HPDE6-E6E7 (cell line): Measurements from ENCODE around the gene SLC9A6.
"Not testable (repeated sequence)": the region's sequence is repeated elsewhere in the genome, so short reads cannot be mapped to it uniquely, and the experiment has no call there.

Experiments used
- DNase-seq: peaks from one replicate; pipeline ENCODE4 v3.0.0; 2011; ENCODE audit warnings: missing footprints; ENCODE audit errors: extremely low spot score

Gene SLC9A6

DNA sequence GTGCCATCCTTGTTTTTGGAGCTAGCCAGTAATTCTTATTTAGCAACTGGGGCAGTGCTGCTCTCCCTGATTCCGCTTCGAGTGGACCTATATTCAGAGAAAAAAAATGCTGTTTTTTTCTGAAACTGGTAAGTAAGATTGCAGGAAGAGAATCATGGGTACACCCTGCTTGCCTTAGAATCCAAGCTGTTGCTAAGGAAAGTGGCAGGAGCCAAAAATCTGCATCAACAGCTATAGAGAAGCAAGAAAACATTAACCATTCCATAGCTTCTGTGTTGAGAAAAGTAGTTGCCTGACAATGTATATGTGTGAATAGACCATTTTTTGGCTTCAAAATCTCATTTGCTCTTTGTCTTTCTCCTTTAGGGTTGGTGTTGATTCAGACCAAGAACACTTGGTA is 44.5 kb downstream of the SLC9A6 start:
- DNase-seq: no peak

DNA sequence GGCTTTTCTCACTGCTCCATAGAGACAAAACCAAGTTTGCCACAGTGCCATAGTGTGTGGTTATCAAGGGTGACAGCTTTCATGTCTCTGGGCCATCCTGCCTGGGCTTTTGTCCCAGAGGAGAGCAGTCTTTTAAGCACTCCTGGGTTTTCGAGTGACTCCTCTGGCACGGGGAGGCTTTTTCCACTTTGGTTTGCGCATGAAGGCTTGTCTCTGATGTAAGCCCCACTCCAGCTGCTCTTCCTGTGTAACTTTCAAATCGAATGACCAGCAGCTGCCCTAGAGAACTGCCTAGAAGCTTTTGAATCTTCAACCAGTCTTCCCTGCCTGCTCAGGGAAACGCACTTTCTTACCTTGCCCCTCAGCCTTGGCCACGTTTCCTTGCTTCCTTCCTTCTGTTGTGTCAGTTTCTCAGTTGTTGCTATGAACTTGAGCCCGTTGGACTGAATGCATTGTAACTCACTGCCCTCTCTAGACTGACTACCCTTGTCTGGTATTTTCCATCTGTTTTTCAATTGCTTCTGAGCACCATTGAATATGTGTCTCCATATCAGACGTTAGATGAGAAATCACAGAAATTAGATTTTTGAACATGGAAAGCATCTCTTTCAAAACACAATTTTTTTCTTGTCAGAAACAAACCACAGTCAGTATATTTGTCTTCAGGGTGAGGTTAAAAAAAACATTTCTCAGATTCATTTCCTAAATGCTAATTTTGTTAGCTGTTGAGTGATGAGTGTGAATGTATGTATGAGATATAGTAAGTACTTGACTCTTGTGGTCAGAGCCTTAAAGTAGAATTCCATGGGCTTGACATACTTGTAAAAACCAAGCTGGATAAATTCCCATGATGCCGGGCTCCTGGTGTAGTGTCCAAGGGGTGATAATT is 45.3 kb downstream of the SLC9A6 start:
- no peak for DNase-seq

DNA sequence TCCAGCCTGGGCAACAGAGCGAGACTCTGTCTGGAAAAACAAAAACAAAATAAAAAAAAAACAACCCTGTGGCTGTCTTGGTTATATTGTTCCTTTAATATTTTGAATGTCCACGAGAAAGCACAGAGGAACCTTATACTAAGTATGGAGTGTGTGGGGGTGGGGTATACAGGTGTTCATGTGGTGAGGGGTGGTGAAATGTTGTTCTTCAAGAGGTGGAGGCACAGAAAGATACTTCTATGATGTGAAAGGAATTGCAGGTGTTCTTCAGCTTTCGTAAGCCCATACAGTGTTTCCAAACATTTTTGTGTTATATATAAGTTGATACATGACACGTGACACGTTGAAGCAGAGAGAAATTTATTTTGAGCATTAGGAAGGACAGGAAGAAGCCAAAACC is 46.4 kb downstream of the SLC9A6 start:
- DNase-seq: no peak

DNA sequence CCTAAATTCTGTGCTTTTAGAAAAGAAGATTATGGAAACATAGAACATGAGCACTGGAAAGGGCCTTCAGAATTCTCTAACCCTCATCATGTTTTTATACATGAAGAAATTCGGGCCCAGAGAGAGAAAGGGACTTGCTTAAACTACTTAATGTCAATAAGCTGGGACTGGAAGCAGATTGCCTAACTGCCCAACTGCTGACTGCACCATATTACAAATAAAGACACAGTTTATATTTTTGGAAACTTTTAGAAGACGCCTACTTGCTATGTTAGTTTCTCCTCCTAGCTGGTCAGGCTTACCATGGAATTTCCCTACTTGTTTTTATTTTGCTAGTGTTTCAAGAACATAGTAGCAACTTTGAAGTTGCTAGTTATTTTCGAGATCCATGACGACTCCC is 47.1 kb downstream of the SLC9A6 start:
- DNase-seq: no peak

DNA sequence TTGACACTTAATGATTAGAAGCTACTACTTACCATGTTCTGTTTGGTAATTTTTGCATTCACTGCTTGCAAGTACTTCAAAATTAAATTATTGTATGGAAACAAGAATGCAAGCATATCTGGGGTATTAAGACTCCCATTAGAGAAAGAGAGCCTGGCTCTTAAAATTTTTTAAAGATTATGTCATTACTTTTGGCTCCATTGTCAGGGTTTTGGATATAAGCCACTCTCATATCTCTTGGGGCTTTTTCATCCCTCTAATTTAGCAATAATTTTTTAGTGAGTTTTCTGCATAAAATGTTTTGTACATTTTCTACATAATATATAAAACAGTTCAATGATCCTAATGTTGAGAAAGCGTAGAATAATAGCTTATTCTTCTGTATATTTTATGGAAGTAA is 49.4 kb downstream of the SLC9A6 start:
- no peak for DNase-seq

DNA sequence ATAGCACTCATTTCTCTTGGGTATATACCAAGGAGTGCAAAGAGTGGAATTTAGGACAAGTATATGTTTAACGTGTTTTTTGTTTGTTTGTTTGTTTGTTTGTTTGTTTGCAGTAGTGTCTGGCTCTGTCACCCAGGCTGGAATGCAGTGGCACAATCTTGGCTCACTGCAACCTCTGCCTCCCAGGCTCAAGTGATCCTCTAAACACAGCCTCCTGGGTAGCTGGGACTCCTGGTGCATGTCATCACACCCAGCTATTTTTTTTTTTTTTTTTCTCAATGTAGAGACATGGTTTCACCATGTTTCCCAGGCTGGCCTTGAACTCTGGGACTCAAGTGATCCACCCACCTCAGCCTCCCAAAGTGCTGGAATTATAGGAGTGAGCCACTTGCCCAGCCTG is 50.4 kb downstream of the SLC9A6 start:
- no peak for DNase-seq

DNA sequence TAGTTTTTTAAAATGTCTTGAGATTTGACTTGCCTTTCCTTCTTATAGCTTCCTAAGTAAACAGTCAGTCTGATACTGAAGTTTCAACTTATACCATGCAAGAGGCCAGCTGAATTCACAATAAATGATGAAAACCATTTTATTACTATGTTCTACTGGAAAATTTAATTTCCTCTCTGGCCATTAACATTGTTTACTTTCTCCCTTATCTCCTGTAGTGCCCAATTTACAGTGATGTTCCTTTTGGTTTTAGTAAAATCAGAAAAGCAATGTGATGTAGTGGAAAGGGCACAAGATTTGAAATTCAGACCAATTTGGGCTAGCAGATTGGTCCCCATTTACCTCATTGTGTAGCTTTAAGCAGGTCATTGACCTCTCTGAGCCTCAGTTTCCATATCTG is 54.2 kb downstream of the SLC9A6 start:
- DNase-seq: no peak

DNA sequence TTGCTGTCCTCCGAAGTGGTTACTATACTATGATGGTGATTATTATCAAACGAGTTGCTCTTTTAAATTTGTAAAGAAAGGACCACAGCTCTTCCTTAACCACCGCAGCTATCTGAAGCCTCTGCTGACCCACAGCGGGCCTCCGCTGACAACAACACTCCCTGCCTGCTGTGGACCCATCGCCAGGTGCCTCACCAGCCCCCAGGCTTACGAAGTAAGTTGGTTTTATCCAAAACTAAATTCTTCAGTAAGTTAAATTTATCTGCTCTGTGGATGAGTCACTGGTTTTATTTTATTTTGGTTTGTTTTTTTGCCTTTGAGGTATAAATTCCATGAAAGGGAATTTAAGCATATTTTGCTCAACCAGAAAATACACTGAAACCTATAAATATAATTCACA is 54.7 kb downstream of the SLC9A6 start:
- DNase-seq: no peak

DNA sequence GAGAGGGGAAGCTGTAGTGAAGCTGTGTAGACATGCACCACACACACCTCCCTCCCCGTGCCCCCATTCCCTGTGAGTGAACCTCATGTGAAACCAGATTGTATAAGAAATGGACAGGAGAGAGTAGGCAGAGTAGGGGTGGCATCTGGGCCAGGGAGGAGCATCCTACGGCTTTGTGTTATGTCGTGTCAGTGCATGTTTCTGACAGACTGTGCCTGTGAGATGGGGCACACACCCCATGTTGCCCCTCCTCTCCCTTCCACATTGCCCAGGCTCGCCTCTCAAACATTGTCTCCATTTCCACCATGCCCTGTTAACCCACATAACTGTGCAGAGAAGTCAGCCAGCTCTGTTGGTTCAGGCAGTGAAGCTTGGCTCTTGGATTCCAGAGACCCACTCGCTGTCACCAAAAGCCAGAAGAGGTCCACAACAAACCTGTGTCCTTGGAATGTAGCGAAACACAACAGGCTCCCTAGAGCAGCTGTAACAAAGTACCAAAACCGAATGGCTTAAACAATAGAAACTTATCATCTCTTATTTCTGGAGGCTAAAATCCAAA is 56.1 kb downstream of the SLC9A6 start:
- no peak for DNase-seq

DNA sequence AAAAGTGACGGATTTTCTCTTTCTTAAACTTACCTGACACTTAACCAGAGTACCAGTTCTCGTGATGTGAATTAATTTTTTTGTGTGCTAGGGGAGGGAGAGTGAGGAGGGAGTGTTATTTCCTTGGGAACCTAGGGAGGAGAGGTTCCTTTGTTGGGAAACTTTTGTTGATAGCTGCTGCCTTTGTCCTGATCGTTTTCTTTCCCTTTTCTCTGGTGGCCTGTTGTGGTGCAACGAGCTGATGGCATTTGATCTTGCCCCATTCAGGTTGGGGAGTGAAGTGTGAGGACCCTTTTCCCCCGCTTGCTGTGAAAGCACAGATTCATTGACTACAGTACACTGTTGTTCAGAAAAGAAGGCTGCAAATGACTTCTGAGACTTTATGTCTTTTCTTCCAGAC is 59.8 kb downstream of the SLC9A6 start:
- no peak for DNase-seq

DNA sequence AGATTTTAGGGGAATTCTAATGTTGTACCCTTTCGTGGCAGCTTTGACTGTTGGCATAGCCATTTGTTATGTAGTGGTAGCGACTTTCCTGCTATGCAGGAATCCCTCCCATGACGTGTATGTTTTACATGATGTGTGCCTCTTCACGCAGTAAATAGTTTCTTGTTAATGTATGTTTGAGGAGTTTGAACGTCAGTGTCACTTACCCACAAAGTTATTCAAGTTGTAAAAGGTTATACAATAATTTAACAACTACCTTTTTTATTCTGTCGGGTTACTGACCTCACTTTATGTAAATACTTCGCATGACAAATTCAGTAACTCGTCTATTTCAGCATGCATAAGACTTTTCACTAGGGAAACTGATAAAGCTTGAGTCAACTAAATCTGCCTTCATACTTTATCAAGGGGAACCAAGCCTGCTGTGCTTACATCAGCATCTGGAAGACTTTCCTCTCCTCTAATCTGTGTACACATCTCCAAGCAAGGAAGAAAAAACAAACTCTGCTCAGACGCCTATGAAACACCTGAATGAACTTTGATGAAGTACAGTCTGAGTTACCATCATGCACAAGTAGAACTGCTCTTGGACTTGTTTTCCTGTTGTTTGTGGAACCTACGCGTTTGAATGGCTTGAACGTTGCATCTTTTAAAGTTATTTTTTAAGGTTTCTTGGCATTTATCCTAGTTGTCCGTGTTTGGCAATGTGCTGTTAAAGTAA is 61.2 kb downstream of the SLC9A6 start:
- no peak for DNase-seq

DNA sequence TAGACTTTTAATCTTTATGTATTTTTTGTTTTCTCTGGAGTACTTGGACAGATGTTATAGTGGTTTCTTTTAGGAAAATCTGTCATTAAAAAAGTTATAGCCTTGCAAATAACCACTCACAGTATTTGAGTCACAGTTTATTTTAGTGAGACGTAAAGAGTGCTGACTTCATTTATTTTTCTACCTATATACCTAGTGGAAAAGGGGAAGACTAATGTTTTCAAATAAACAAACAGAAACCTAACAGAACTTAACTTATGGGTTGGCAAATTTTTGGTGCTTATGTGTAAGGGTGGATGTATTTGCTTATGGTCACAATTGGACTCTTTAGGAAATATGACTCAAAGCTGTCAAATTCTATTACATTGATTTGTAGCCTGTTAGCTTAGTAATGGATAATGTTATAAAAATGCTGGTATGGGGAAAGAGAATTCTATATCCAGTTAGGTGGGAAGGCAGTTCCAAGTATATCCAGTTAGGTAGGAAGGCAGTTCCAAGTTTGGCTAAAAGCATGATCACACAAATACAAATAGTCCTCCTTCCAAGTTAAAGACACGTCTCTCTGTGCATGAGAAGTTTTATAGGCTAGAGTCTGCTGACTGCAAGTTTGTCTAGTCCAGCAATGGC is 61.9 kb downstream of the SLC9A6 start:
- no peak for DNase-seq

DNA sequence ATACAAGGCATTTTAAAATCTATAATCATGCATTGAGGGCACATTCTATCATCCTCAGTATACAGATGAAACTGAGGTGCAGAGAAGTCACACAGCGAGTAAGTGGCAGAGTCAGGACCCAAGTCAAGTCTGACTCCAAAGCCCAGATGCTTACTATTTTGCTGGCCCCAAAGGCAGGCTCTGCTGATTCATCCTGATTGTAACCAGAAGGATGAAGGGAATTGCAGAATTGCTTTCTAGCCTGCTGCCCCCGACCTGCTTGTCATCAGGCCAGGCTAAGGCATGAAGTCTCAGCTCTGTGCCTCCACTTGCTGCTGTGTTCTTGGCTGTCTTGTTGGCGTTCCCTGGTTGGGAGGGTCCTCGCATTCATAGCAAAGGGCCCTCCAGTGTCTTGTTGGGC is 62.7 kb downstream of the SLC9A6 start:
- DNase-seq: no peak

DNA sequence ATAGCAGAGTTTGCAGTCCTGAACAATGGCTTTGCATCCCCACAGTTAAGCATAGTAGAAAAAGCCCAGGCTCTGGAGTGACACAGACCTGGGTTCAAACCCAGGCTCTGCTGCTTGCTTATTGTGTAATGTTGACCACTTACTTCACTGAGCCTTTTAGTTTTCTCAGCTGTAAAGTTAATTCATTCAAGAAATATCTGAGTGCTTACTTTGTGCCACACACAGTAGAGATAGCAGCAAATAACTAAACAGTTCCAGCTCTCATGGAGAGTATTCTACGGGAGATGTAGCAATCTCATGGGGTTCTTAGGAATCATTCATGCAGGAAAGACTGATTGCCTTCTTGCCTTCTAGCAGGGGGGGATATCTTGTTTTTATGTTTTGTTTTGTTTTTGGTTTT is 63.2 kb downstream of the SLC9A6 start:
- no peak for DNase-seq

DNA sequence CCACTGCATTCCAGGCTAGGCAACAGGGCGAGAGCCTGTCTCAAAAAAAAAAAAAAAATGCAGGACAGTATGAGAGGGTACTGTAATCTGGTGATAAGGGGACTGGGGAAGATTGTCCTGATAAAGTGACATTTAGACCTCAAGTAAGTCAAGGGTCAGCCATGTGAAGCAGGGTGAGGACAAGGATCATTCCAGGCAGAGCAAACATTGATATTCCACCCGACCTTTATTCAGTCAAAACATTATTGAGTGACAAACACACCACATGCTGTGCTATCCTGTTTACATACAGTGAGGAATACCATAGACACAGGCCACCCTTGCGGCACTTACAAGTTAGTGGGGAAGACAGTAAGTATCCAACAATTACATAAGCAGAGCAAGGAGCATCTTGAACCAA is 64.4 kb downstream of the SLC9A6 start:
- no peak for DNase-seq

DNA sequence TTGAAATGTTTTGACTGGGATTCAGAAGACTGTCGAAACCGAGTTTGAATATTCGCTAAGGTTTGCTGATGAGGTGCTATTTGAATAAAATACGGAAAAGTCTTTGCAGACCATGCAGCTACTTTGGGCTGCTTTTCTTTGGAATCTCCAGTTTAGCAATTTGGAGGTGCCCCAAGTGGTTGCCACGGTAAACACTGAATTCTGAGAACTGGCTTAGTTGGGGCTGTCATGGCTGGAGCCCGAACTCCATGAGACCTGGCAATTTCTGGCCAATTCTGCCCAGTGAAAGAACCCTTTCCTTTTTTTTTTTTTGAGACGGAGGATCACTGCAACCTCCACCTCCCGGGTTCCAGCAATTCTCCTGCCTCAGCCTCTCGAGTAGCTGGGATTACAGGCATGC is 65.6 kb downstream of the SLC9A6 start:
- not testable (repeated sequence) for DNase-seq

DNA sequence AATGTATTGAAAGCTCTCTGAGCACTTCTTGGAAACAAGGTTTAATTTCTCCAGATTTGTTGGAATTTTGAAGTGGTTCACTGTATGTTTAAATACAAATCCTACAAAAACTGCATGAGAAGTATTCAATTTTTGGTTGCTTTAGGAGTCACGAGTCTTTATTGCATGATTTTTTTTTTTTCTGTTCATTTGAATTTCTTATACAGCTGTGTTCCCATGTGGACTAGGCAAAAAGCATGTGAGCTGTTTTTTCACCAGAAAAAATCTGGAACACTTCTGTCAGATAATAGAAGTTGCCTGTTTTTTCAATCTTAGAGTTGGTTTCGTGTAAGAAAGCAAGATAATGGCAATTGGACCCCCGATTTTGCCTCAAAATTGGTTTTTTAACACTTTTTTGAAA is 66.4 kb downstream of the SLC9A6 start:
- DNase-seq: no peak

DNA sequence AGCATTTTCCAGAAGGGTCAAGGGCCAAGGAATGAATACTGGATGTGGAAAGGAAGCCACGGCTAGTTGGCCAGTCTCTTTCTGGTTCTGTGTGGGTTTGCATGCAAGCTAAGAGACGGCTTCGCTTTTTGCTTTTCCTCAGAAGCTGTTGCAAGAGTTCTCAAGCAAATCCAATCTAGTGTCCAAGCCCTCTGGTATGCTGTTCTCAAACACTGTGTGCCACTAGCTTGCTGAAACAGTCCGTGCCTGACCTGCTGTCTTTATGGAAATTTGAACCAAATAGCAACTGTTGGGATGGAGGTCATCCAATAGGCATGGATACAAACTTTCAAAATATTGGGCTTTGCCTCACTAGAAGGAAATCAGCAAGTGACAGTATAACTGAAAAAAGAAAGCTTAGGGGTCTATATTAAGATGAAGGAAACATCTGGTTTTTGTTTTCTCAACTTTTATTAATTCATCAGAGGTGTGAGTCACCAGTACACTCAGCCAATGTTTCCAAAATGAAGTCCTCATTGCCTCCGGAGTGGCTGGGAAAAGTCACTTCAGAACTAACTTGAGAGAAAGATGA is 70.5 kb downstream of the SLC9A6 start:
- DNase-seq: no peak

DNA sequence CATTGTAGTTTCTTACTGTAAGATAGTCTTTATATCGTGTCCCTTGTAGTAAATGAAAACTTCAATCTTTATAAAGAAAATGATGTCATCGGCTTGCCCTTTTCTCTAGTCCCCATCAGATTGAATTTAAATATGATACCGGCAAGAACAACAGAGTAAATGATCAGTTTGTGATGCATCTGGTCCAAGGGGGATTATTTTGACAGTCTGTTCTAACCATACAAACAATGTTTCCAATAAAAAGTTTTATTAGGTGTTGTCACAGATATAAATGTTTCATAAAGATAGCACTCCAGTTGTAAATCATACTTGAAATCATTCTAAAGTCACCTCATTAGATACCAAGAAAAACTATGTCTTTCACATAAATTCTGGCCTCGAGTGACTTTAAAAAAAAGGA is 72.3 kb downstream of the SLC9A6 start:
- no peak for DNase-seq

DNA sequence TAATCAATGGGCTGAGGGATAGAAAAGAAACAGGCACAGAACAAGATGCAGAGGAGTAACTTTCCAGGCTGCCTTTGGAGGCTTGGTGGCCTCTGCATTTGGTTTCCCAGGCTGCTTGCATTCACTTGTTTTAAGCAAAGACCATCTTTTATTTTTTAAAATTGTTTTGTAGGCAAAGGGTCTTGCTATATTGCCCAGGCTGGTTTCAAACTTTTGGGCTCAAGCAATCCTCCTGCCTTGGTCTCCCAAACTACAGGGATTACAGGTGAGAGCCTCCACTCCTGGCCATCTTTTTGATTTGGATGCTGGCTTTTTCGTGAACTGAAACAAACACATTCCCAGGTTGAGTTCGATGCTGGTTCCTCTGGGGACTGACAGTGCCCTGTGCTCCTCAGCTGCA is 74.1 kb downstream of the SLC9A6 start:
- DNase-seq: no peak

DNA sequence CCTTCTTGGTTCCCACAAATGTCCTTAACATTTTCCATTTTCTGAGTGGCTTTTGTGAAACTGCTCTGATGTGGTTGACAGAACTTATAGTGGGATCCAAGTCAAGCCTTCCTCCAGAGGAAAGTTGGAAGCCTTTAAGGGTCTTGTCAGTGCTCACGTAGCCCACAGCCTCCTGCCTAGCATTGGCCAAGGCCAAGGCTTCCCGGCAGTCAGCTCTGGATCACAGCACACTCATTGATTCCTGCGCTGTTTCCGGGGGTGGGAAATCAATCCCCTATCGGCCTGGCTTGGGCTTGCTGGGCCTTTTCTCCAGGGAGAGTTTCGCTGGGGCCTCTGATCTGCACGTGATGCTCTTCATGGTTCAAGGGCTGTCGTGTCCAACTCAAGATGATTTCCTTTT is 76.1 kb downstream of the SLC9A6 start:
- no peak for DNase-seq

DNA sequence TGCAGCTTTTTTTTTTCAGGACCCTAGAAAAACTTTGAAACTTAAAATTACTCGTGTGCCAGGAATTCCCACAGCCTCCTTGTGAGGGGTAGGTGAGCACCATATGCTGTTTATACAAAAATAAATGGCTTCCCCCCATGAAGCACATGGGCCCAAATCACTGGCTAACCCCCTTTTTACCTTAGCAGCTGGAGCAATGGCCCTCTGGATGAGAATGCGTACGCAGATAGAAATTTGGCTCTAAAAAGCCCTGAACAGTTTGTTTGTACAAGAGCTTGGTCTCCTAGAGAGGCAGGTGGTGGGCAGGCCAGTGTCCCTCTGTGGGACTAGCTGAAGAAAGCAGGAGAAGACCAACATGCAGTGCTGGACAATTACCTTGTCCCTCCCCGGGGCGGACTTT is 76.5 kb downstream of the SLC9A6 start:
- DNase-seq: no peak
